ENCODE measurements around the gene ADRA1B. TPM values are rescaled to one million over a fixed set of nuclear protein-coding genes. Genes with fewer than 3 reads are reported as not detected.

The ADRA1B gene
- total and polyA plus RNA-seq, 2 donors (not counting 3 experiments of a cell fraction or from before 2014, with no cell fraction given): 0.77 TPM; not detected in 1

- H4K20me1 ChIP-seq (replicated peaks; ENCODE audit: control insufficient read depth, extremely low read depth, insufficient read depth, low read length): no peaks in the 10 kb centered on the region
- no peak overlapping the region for H3K4me2 ChIP-seq (ENCODE audit: insufficient read depth, low read length)
- H3K4me1 ChIP-seq (ENCODE audit: control insufficient read depth, extremely low read depth, insufficient read depth, low read length): peaks cover 22% of the 10 kb centered on the region
- no peak for DNase-seq (ENCODE audit: low read depth, low spot score)
- H3K9me3 ChIP-seq (replicated peaks; ENCODE audit: control insufficient read depth, insufficient read depth, low read length): no peaks in the 10 kb centered on the region
- CTCF ChIA-PET: interaction anchor here (1.4 kb wide), 1 partner anchor 1834 kb away, joined by 3 read pairs; no protein-coding TSS in a partner anchor
- H3K27me3 ChIP-seq (ENCODE audit: control insufficient read depth in 2 of 2, insufficient read depth in 2 of 2, low read length in 2 of 2): no peaks in the 10 kb centered on the region
- POLR2A ChIA-PET: no interaction called here
- no peak for FAIRE-seq
- TF ChIP-seq EZH2 (IDR thresholded peaks at IDR 0.05; ENCODE audit: borderline replicate concordance, low read depth, low read length, severe bottlenecking): no peak
- no peak for TF ChIP-seq FOS (IDR thresholded peaks at IDR 0.05; ENCODE audit: borderline replicate concordance, insufficient read depth, low read length)
- no peak for TF ChIP-seq MAX (IDR thresholded peaks at IDR 0.05; ENCODE audit: insufficient read depth, insufficient read length)
- no TSS peak for BruUV-seq (replicated peaks)
- H3K36me3 ChIP-seq (ENCODE audit: control insufficient read depth in 2 of 2, extremely low read depth in 1 of 2, insufficient read depth in 2 of 2, low read length in 2 of 2): no peaks in the 10 kb centered on the region
- intact Hi-C loops (cut with micrococcal nuclease) (no loop called here), dilution Hi-C loops (cut with MboI; ENCODE audit: extremely low pct_ligation_motif_present, low sequenced_read_pairs) (no loop called here)
- H2AFZ ChIP-seq (ENCODE audit: low read depth, low read length): no peak overlapping the region
- no peaks in the 10 kb centered on the region for H3K79me2 ChIP-seq (ENCODE audit: control insufficient read depth, insufficient read depth, low read length)
- no peak overlapping the region for H3K9ac ChIP-seq (replicated peaks; ENCODE audit: extremely low read depth, insufficient read depth, low read length)
- H3K4me3 ChIP-seq (replicated peaks in 1 of 3; ENCODE audit: insufficient read depth in 1 of 3, low read depth in 1 of 3, low read length in 3 of 3): no peak overlapping the region
- no peak overlapping the region for H3K27ac ChIP-seq (ENCODE audit: insufficient read depth, low read depth, low read length)
- H3K9me1 ChIP-seq (replicated peaks; ENCODE audit: control insufficient read depth, extremely low read depth, insufficient read depth, low read length): no peaks in the 10 kb centered on the region
These were observed 7.2 kb upstream of the ADRA1B start for GRCh38 chr5:159909126-159909525.

- no peaks in the 10 kb centered on the region for H3K79me2 ChIP-seq (ENCODE audit: control insufficient read depth, insufficient read depth, low read length)
- no peak overlapping the region for H3K4me3 ChIP-seq (replicated peaks in 1 of 3; ENCODE audit: insufficient read depth in 1 of 3, low read depth in 1 of 3, low read length in 3 of 3)
- no peaks in the 10 kb centered on the region for H3K9me1 ChIP-seq (replicated peaks; ENCODE audit: control insufficient read depth, extremely low read depth, insufficient read depth, low read length)
- dilution Hi-C loops (cut with MboI; ENCODE audit: extremely low pct_ligation_motif_present, low sequenced_read_pairs): no loop called here
- H3K4me2 ChIP-seq (ENCODE audit: insufficient read depth, low read length): no peak overlapping the region
- no peak overlapping the region for H2AFZ ChIP-seq (ENCODE audit: low read depth, low read length)
- intact Hi-C loops (cut with micrococcal nuclease): loop anchor here (10.0 kb wide), 1 partner anchor 396 kb away; no protein-coding TSS in a partner anchor
- no peak for FAIRE-seq
- no peaks in the 10 kb centered on the region for H3K36me3 ChIP-seq (ENCODE audit: control insufficient read depth in 2 of 2, extremely low read depth in 1 of 2, insufficient read depth in 2 of 2, low read length in 2 of 2)
- no peak for TF ChIP-seq MAX (IDR thresholded peaks at IDR 0.05; ENCODE audit: insufficient read depth, insufficient read length)
- TF ChIP-seq FOS (IDR thresholded peaks at IDR 0.05; ENCODE audit: borderline replicate concordance, insufficient read depth, low read length): no peak
- no peak for TF ChIP-seq POLR2A (IDR thresholded peaks at IDR 0.05; ENCODE audit: low read depth, low read length)
- no peak for TF ChIP-seq CTCF (IDR thresholded peaks at IDR 0.05; ENCODE audit: extremely low read depth in 1 of 2, insufficient read depth in 1 of 2, low read depth in 1 of 2, low read length in 2 of 2)
- no peak for TF ChIP-seq EZH2 (IDR thresholded peaks at IDR 0.05; ENCODE audit: borderline replicate concordance, low read depth, low read length, severe bottlenecking)
- no peak for TF ChIP-seq JUN (IDR thresholded peaks at IDR 0.05; ENCODE audit: borderline replicate concordance, insufficient read depth, insufficient read length, low read depth)
- no peak overlapping the region for H3K27ac ChIP-seq (ENCODE audit: insufficient read depth, low read depth, low read length)
- no peaks in the 10 kb centered on the region for H3K27me3 ChIP-seq (ENCODE audit: control insufficient read depth in 2 of 2, insufficient read depth in 2 of 2, low read length in 2 of 2)
- H3K4me1 ChIP-seq (ENCODE audit: control insufficient read depth, extremely low read depth, insufficient read depth, low read length): peaks cover 22% of the 10 kb centered on the region
- BruUV-seq (replicated peaks): no TSS peak
- ChIA-PET POLR2A (no interaction called here), CTCF (interaction anchor here (0.8 to 1.4 kb wide), 2 partner anchors 753 to 1835 kb away, joined by 3 read pairs; no protein-coding TSS in a partner anchor)
- H3K9ac ChIP-seq (replicated peaks; ENCODE audit: extremely low read depth, insufficient read depth, low read length): no peak overlapping the region
- no peak for DNase-seq (ENCODE audit: low read depth, low spot score)
- no peaks in the 10 kb centered on the region for H3K9me3 ChIP-seq (replicated peaks; ENCODE audit: control insufficient read depth, insufficient read depth, low read length)
- no peaks in the 10 kb centered on the region for H4K20me1 ChIP-seq (replicated peaks; ENCODE audit: control insufficient read depth, extremely low read depth, insufficient read depth, low read length)
These were observed 6.0 kb upstream of the ADRA1B start for GRCh38 chr5:159910207-159910842.
